Mesothelial cell of epicardium (in vitro differentiated cells): ENCODE results near the gene GPC6. TPM values are rescaled to one million over a fixed set of nuclear protein-coding genes. Genes with fewer than 3 reads are reported as not detected.

ENCODE experiments used
- DNase-seq, 2 experiments: peaks; one replicate each; pipeline ENCODE4 v3.0.0; 2021; ENCODE audit warnings: low spot score in 2 of 2; ENCODE audit not compliant: unreplicated experiment in 2 of 2
- H3K27ac Mint-ChIP-seq: 2 replicates; pipeline ENCODE4 v1.8.0; 2021; ENCODE audit warnings: mixed read lengths
- H3K27me3 Mint-ChIP-seq: 2 replicates; pipeline ENCODE4 v1.8.0; 2021; ENCODE audit warnings: low read depth, mixed read lengths
- H3K36me3 Mint-ChIP-seq: 2 replicates; pipeline ENCODE4 v1.8.0; 2021; ENCODE audit warnings: mixed read lengths
- H3K4me1 Mint-ChIP-seq: 2 replicates; pipeline ENCODE4 v1.8.0; 2021; ENCODE audit warnings: mixed read lengths
- H3K4me3 Mint-ChIP-seq: 2 replicates; pipeline ENCODE4 v1.8.0; 2021; ENCODE audit warnings: mild to moderate bottlenecking, moderate library complexity, mixed read lengths
- H3K9me3 Mint-ChIP-seq: 2 replicates; pipeline ENCODE4 v1.8.0; 2021; ENCODE audit warnings: mixed read lengths
- total RNA-seq: library from RNA; stranded (reverse); gene quantifications from 3 replicates; pipeline ENCODE4 v1.2.1, GENCODE V29; 2021
- TF ChIP-seq, protein P1 (sequence below): fragments of 200-600 bp; sonication (generic); IDR thresholded peaks from one replicate; pipeline ENCODE4 v1.5.0; 2021; ENCODE audit warnings: antibody characterized with exemption; ENCODE audit not compliant: unreplicated experiment

The GPC6 gene
- total RNA-seq, 1 donor from 2014 or later: 112 TPM

DNA sequence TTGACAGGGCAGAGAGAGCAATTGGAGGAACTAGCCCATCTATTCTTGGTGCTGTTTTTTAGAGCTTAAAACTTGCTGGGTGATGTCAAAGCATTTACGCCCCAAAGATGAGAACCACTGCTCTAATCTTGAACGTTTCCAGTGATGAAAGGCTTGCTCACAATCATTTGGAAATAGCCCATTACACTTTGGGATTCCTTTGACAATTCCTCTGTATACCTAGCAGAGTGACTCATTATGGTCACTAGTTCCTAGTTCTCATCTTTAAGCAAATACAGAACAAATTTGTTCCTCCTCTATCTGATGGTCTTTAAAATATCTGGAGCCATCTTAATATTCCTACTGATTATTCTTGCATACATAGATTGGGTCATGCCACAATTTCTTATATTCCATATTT is 112.3 kb downstream of the GPC6 start:
- Mint-ChIP-seq H3K27me3 (no peaks in the 10 kb centered on the region), H3K27ac (no peak overlapping the region), H3K4me3 (no peak overlapping the region), H3K4me1 (peaks cover 37% of the 10 kb centered on the region), H3K9me3 (peaks cover 33% of the 10 kb centered on the region), H3K36me3 (peaks cover 26% of the 10 kb centered on the region)
- DNase-seq: no peak
- TF ChIP-seq, protein P1, sequence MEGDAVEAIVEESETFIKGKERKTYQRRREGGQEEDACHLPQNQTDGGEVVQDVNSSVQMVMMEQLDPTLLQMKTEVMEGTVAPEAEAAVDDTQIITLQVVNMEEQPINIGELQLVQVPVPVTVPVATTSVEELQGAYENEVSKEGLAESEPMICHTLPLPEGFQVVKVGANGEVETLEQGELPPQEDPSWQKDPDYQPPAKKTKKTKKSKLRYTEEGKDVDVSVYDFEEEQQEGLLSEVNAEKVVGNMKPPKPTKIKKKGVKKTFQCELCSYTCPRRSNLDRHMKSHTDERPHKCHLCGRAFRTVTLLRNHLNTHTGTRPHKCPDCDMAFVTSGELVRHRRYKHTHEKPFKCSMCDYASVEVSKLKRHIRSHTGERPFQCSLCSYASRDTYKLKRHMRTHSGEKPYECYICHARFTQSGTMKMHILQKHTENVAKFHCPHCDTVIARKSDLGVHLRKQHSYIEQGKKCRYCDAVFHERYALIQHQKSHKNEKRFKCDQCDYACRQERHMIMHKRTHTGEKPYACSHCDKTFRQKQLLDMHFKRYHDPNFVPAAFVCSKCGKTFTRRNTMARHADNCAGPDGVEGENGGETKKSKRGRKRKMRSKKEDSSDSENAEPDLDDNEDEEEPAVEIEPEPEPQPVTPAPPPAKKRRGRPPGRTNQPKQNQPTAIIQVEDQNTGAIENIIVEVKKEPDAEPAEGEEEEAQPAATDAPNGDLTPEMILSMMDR: no peak

DNA sequence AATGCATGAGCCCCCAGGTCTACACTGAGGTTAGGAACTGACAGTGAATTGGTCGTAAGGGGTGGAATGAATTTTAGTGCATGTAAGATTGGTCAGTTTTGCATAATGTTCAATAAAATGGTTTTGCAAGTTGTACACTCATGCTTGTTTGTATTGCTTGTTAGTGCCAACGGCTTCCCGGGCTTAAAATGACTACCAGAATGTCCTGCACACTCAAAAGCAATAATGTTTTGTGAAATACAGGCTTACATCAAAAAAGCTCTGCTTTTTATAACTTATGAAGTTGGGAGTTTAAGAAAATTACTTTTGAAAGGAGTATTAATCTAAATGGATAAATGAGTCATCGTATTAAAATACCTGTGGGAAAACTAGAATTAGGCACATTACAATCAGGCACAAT is 112.9 kb downstream of the GPC6 start:
- TF ChIP-seq, protein P1: no peak
- H3K4me1 Mint-ChIP-seq: peaks cover 43% of the 10 kb centered on the region
- H3K36me3 Mint-ChIP-seq: peaks cover 23% of the 10 kb centered on the region
- H3K27me3 Mint-ChIP-seq: no peaks in the 10 kb centered on the region
- no peak for DNase-seq
- peak overlapping the region; percentile 45 for H3K27ac Mint-ChIP-seq
- H3K9me3 Mint-ChIP-seq: peaks cover 31% of the 10 kb centered on the region
- H3K4me3 Mint-ChIP-seq: no peak overlapping the region

DNA sequence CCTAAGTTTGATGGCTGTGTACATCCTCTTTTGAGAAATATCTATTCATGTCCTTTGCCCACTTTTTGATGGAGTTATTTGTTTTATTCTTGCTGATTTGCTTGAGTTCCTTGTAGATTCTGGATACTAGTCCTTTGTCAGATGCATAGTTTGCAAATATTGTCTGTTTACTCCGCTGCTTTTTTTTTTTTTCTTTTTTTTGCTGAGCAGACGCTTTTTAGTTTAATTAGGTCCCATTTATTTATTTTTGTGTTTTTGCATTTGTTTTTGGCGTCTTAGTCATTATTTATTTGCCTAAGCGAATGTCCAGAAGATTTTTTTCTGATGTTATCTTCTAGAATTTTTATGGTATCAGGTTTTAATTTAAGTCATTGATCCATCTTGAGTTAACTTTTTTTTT is 114.9 kb downstream of the GPC6 start:
- Mint-ChIP-seq H3K27ac (no peak overlapping the region), H3K27me3 (no peaks in the 10 kb centered on the region), H3K4me1 (peaks cover 60% of the 10 kb centered on the region), H3K4me3 (no peak overlapping the region), H3K36me3 (peaks cover 19% of the 10 kb centered on the region), H3K9me3 (peaks cover 21% of the 10 kb centered on the region)
- TF ChIP-seq, protein P1: no peak
- no peak for DNase-seq

DNA sequence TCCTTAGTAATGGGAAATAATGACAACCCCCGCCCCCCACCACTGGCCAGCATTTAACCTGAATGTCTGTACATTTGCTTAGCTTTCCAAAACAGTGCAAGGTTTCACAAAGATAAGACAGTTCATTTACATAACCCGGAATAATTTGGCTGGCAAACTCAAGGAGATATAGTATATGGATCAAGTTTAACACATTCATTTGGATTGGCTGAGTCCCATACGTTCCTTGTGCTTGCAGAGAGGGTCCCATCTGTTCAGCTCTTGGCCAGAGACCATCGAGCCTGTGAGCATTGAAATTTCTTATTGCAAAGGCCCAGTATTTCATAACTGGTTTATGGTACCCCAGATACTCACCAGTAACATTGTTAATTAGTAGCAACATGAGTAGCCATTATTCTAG is 116.5 kb downstream of the GPC6 start:
- Mint-ChIP-seq H3K27me3 (no peaks in the 10 kb centered on the region), H3K9me3 (peaks cover 28% of the 10 kb centered on the region), H3K4me1 (peaks cover 54% of the 10 kb centered on the region), H3K27ac (no peak overlapping the region), H3K4me3 (no peak overlapping the region), H3K36me3 (peaks cover 24% of the 10 kb centered on the region)
- no peak for DNase-seq
- TF ChIP-seq, protein P1: no peak

DNA sequence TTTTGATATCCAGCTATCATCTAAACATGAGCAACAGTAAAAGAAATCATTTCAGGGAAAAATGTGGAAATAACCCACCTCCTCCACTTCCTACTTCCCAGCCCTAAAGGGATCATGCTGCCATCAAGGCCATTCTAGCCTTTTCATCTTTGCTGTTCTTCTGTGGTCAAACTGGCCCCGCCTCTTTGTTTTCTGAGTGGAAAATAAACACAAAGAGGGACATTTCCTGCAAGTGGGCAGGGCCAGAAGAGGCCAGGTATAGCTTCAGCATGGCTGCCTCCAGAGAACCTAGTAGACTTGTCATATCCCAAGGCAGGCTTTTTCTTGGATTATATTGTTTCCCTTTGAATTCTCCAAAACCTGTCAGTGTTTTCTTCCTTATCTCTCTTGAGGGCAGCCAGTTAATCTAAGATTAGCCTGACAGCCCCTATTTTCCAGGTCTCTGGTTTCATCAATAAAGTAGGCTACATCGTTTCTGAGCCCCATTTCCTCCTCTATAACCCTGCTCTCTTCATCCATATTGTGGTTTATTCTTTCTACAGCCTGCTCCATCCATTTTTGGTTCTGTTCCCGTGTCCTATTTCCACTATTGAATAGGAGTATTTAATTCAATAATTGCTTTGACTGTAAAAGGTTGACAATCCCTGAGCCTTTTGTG is 117.6 kb downstream of the GPC6 start:
- H3K36me3 Mint-ChIP-seq: peaks cover 24% of the 10 kb centered on the region
- no peak overlapping the region for H3K4me3 Mint-ChIP-seq
- DNase-seq: no peak
- H3K27me3 Mint-ChIP-seq: no peaks in the 10 kb centered on the region
- H3K9me3 Mint-ChIP-seq: peaks cover 28% of the 10 kb centered on the region
- TF ChIP-seq, protein P1: no peak
- H3K27ac Mint-ChIP-seq: peak overlapping the region; percentile 79
- H3K4me1 Mint-ChIP-seq: peaks cover 54% of the 10 kb centered on the region
